SK-N-SH treated with all-trans-retinoic acid at 6 μM for 48 hours (cell line): ENCODE results near the gene GALNTL6.

Source experiments
- ATAC-seq: fragments of 200-7000 bp; cut with Tn5 transposase; 3 replicates; pipeline ENCODE4 v1.9.1; 2020; ENCODE audit warnings: mild to moderate bottlenecking, moderate library complexity
- ARNTL ChIP-seq: fragments of 450-650 bp; formaldehyde crosslinking; IDR thresholded peaks from 2 replicates; pipeline ENCODE4 v1.5.0; 2020; ENCODE audit warnings: low read depth, mild to moderate bottlenecking, moderate library complexity, borderline replicate concordance
- BACH2 ChIP-seq: fragments of 250-450 bp; sonication (Bioruptor Pico); IDR thresholded peaks from 2 replicates; pipeline ENCODE4 v1.9.0; 2021; ENCODE audit warnings: mild to moderate bottlenecking, borderline replicate concordance
- CSDC2 ChIP-seq: fragments of 250-450 bp; sonication (Bioruptor Pico); IDR thresholded peaks from 2 replicates; pipeline ENCODE4 v1.5.0; 2020; ENCODE audit warnings: mild to moderate bottlenecking, moderate library complexity
- ESRRG ChIP-seq: fragments of 250-450 bp; sonication (Bioruptor Pico); IDR thresholded peaks from 2 replicates; pipeline ENCODE4 v1.6.1; 2021; ENCODE audit warnings: mild to moderate bottlenecking
- GLIS3 ChIP-seq: fragments of 250-450 bp; sonication (Bioruptor Pico); IDR thresholded peaks from 2 replicates; pipeline ENCODE4 v1.5.0; 2020; ENCODE audit warnings: mild to moderate bottlenecking, moderate library complexity
- ISL1 ChIP-seq: fragments of 250-450 bp; sonication (Bioruptor Pico); IDR thresholded peaks from 2 replicates; pipeline ENCODE4 v2.1.2; 2022; ENCODE audit warnings: mild to moderate bottlenecking, moderate library complexity
- OSR1 ChIP-seq: fragments of 250-450 bp; sonication (Bioruptor Pico); IDR thresholded peaks from 2 replicates; pipeline ENCODE4 v1.8.0; 2022; ENCODE audit warnings: moderate library complexity, mild to moderate bottlenecking, inconsistent platforms
- PPARA ChIP-seq: fragments of 250-450 bp; sonication (Bioruptor Pico); IDR thresholded peaks from 2 replicates; pipeline ENCODE4 v1.5.0; 2020; ENCODE audit warnings: mild to moderate bottlenecking, borderline replicate concordance
- RARB ChIP-seq: fragments of 250-450 bp; sonication (Bioruptor Pico); IDR thresholded peaks from 2 replicates; pipeline ENCODE4 v1.8.0; 2021; ENCODE audit warnings: mild to moderate bottlenecking, moderate library complexity
- SNAI2 ChIP-seq: fragments of 250-450 bp; sonication (Bioruptor Pico); IDR thresholded peaks from 2 replicates; pipeline ENCODE4 v1.5.0; 2020; ENCODE audit warnings: mild to moderate bottlenecking, moderate library complexity
- TCF4 ChIP-seq: fragments of 250-450 bp; sonication (Bioruptor Pico); IDR thresholded peaks from 2 replicates; pipeline ENCODE4 v1.8.0; 2021; ENCODE audit warnings: mild to moderate bottlenecking, moderate library complexity, borderline replicate concordance
- TOX ChIP-seq: fragments of 250-450 bp; sonication (Bioruptor Pico); IDR thresholded peaks from 2 replicates; pipeline ENCODE4 v1.8.0; 2021; ENCODE audit warnings: mild to moderate bottlenecking, moderate library complexity, borderline replicate concordance
- ZC3H10 ChIP-seq: fragments of 250-450 bp; sonication (Bioruptor Pico); IDR thresholded peaks from 2 replicates; pipeline ENCODE4 v1.5.1; 2021; ENCODE audit warnings: mild to moderate bottlenecking, moderate library complexity
- ZFP3 ChIP-seq: fragments of 250-450 bp; sonication (Bioruptor Pico); IDR thresholded peaks from 2 replicates; pipeline ENCODE4 v1.5.0; 2020; ENCODE audit warnings: mild to moderate bottlenecking, moderate library complexity
- ZFP30 ChIP-seq: fragments of 450-650 bp; formaldehyde crosslinking; IDR thresholded peaks from 2 replicates; pipeline ENCODE4 v1.5.0; 2022; ENCODE audit warnings: mild to moderate bottlenecking, moderate library complexity
- ZNF565 ChIP-seq: fragments of 450-650 bp; formaldehyde crosslinking; conservative IDR thresholded peaks from 2 replicates; pipeline ENCODE4 v1.5.0; 2020; ENCODE audit warnings: low read depth, mild to moderate bottlenecking, moderate library complexity
- ZNF70 ChIP-seq: fragments of 450-650 bp; formaldehyde crosslinking; IDR thresholded peaks from 2 replicates; pipeline ENCODE4 v1.5.0; 2020; ENCODE audit warnings: mild to moderate bottlenecking, moderate library complexity
- ZNF8 ChIP-seq: fragments of 450-650 bp; formaldehyde crosslinking; IDR thresholded peaks from 2 replicates; pipeline ENCODE4 v1.5.0; 2020; ENCODE audit warnings: mild to moderate bottlenecking, moderate library complexity
- TF ChIP-seq, protein P1 (sequence below): fragments of 250-450 bp; sonication (Bioruptor Pico); IDR thresholded peaks from 2 replicates; pipeline ENCODE4 v1.8.0; 2020; ENCODE audit warnings: mild to moderate bottlenecking, moderate library complexity, borderline replicate concordance
- TF ChIP-seq, protein P2 (sequence below): fragments of 250-450 bp; sonication (Bioruptor Pico); IDR thresholded peaks from 2 replicates; pipeline ENCODE4 v1.8.0; 2021; ENCODE audit warnings: low read depth, mild to moderate bottlenecking, moderate library complexity, borderline replicate concordance
- TF ChIP-seq, protein P3 (sequence below): fragments of 250-450 bp; sonication (Bioruptor Pico); IDR thresholded peaks from 2 replicates; pipeline ENCODE4 v1.5.1; 2020; ENCODE audit warnings: low read depth, mild to moderate bottlenecking, moderate library complexity
- TF ChIP-seq, protein P4 (sequence below): fragments of 250-450 bp; sonication (Bioruptor Pico); IDR thresholded peaks from 2 replicates; pipeline ENCODE4 v1.5.1; 2021; ENCODE audit warnings: mild to moderate bottlenecking, moderate library complexity

GALNTL6 gene

DNA sequence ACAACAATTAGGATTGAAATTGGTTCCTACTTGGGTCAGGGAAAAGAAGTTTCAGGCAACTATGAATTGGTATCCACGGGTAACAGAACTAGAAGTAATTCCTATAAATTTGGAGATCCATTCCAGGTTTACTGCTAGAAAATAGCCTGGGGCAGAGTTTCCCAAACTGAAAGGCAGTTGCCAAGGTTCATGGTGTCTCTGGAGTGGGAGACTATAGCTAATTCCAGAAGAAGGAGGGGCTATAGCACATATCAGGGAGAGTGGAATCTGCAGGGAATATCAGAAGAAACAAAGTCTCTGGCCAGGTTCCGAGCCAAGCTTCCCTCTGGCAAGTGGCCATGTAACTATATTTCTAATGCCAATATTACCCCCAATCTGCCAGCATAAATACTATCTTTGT, 166.3 kb downstream of the GALNTL6 start:
- no peak for TF ChIP-seq ZNF70
- TF ChIP-seq PPARA = no peak
- no peak for TF ChIP-seq OSR1
- no peak for TF ChIP-seq GLIS3 (CRISPR knock-in tag)
- no peak for TF ChIP-seq ISL1 (CRISPR knock-in tag)
- ATAC-seq = no peak

DNA sequence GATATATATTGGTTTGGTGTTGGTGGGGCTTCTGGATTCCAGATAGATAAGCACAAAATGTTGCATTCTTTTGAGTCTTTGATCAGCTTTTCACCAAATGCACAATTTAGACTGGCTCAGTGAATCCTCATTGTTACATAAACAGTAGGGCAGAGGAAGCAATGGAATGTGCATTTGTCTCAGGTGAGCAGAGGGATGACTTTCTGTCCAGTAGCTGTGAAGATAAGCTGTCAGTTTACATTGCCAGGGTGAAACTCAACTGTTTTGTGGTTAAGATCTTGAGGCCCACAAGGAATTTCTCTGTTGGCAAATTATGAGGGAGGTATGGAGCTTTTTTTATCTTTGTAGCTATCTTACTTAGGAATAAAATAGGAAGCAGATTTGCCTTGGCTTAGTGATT, 168.0 kb downstream of the GALNTL6 start:
- ATAC-seq = no peak
- TF ChIP-seq ZNF70 = no peak
- TF ChIP-seq, protein P1, sequence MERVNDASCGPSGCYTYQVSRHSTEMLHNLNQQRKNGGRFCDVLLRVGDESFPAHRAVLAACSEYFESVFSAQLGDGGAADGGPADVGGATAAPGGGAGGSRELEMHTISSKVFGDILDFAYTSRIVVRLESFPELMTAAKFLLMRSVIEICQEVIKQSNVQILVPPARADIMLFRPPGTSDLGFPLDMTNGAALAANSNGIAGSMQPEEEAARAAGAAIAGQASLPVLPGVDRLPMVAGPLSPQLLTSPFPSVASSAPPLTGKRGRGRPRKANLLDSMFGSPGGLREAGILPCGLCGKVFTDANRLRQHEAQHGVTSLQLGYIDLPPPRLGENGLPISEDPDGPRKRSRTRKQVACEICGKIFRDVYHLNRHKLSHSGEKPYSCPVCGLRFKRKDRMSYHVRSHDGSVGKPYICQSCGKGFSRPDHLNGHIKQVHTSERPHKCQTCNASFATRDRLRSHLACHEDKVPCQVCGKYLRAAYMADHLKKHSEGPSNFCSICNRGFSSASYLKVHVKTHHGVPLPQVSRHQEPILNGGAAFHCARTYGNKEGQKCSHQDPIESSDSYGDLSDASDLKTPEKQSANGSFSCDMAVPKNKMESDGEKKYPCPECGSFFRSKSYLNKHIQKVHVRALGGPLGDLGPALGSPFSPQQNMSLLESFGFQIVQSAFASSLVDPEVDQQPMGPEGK = no peak
- no peak for TF ChIP-seq RARB (CRISPR knock-in tag)
- TF ChIP-seq ZFP30 = no peak
- TF ChIP-seq ISL1 (CRISPR knock-in tag) = no peak
- TF ChIP-seq ARNTL (CRISPR knock-in tag) = no peak
- TF ChIP-seq, protein P2, sequence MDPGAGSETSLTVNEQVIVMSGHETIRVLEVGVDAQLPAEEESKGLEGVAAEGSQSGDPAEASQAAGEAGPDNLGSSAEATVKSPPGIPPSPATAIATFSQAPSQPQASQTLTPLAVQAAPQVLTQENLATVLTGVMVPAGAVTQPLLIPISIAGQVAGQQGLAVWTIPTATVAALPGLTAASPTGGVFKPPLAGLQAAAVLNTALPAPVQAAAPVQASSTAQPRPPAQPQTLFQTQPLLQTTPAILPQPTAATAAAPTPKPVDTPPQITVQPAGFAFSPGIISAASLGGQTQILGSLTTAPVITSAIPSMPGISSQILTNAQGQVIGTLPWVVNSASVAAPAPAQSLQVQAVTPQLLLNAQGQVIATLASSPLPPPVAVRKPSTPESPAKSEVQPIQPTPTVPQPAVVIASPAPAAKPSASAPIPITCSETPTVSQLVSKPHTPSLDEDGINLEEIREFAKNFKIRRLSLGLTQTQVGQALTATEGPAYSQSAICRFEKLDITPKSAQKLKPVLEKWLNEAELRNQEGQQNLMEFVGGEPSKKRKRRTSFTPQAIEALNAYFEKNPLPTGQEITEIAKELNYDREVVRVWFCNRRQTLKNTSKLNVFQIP (CRISPR knock-in tag) = no peak
- TF ChIP-seq ZFP3 (CRISPR knock-in tag) = no peak

DNA sequence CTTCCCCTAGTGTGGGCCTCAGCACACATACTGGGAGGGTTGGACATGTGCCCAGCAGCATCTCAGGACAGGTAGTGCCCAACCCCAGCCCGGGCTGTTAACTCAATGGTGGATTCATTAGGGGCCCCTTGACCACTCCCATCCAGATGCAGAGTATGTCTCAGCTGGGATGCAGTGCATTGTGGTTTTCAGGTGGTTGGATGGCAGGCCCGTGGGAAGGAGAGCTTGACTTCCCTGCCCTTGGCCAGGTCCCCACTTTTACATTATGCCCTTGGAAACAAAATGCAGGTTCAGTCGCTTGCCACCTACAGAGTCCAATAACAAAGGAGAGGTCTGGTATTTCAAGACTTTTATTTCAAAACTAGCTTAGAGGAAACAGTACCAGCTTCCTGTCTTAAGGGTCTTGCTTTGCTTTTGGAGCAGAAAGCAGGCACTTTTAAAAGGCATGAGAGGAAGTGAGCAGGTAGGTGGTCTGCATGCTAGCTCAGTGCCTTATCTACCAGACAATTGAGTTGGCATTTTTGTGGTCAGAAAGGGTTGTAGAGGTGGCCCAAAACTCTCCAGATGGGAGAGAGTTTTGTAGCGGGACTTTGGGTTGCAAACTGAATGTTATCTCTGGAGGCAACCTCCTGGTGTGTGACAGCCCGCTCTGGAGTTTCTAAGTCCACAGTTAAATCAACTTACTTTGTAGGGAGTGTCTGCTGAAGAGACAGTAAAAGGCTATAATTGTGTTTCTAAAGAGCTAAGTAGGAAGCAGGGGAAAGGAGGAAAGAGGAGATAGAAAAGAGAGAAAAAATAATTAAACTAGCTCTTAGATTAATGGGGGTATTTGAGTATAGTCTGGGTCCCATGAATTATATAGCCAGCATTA, 171.0 kb downstream of the GALNTL6 start:
- ATAC-seq = no peak
- TF ChIP-seq ZC3H10 (CRISPR knock-in tag) (no peak), BACH2 (CRISPR knock-in tag) (no peak), ZNF70 (no peak), CSDC2 (no peak), SNAI2 (CRISPR knock-in tag) (no peak), ZNF565 (no peak), ESRRG (CRISPR knock-in tag) (no peak), GLIS3 (CRISPR knock-in tag) (no peak), PPARA (no peak), TCF4 (no peak), ZFP30 (no peak), ZNF8 (no peak)
- TF ChIP-seq, protein P3, sequence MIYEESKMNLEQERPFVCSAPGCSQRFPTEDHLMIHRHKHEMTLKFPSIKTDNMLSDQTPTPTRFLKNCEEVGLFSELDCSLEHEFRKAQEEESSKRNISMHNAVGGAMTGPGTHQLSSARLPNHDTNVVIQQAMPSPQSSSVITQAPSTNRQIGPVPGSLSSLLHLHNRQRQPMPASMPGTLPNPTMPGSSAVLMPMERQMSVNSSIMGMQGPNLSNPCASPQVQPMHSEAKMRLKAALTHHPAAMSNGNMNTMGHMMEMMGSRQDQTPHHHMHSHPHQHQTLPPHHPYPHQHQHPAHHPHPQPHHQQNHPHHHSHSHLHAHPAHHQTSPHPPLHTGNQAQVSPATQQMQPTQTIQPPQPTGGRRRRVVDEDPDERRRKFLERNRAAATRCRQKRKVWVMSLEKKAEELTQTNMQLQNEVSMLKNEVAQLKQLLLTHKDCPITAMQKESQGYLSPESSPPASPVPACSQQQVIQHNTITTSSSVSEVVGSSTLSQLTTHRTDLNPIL (CRISPR knock-in tag) = no peak
- TF ChIP-seq, protein P1 = no peak
- TF ChIP-seq, protein P2 (CRISPR knock-in tag) = no peak

DNA sequence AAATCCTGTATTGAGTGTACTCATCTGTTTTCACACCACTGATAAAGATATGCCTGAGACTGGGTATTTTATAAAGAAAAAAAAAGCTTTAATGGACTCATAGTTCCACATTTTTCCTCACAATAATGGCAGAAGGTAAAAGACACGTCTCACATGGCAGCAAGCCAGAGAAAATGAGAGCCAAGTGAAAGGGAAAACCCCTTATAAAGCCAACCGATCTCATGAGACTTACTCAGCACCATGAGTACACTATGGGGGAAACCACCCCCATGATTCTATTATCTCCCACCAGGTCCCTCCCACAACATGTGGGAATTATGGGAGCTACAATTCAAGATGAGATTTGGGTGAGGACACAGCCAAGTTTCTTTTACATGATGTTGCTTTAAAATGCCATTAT, 171.9 kb downstream of the GALNTL6 start:
- no peak for ATAC-seq
- TF ChIP-seq ZC3H10 (CRISPR knock-in tag) (no peak), TOX (CRISPR knock-in tag) (no peak), ZFP30 (no peak), BACH2 (CRISPR knock-in tag) (no peak)
- TF ChIP-seq, protein P1 = no peak
- TF ChIP-seq, protein P2 (CRISPR knock-in tag) = no peak
- TF ChIP-seq, protein P4, sequence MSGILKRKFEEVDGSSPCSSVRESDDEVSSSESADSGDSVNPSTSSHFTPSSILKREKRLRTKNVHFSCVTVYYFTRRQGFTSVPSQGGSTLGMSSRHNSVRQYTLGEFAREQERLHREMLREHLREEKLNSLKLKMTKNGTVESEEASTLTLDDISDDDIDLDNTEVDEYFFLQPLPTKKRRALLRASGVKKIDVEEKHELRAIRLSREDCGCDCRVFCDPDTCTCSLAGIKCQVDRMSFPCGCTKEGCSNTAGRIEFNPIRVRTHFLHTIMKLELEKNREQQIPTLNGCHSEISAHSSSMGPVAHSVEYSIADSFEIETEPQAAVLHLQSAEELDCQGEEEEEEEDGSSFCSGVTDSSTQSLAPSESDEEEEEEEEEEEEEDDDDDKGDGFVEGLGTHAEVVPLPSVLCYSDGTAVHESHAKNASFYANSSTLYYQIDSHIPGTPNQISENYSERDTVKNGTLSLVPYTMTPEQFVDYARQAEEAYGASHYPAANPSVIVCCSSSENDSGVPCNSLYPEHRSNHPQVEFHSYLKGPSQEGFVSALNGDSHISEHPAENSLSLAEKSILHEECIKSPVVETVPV = no peak
